Skeletal muscle cell (primary cell): ENCODE data around the gene KLHL30.
"Not testable (repeated sequence)": the region's sequence is repeated elsewhere in the genome, so short reads cannot be mapped to it uniquely, and the experiment has no call there.

Experiments
- DNase-seq: peaks from one replicate; pipeline ENCODE4 v3.0.0-alpha.2; 2010; ENCODE audit warnings: low read depth
- H3K4me3 ChIP-seq: 2 replicates; pipeline ENCODE4 v1.5.1; 2011; ENCODE audit warnings: low read depth, mild to moderate bottlenecking, control low read depth, low read length, moderate library complexity

Gene KLHL30

GRCh38 chr2:238101891-238102841 is 36.3 kb upstream of the KLHL30 start:
- DNase-seq = no peak
- H3K4me3 ChIP-seq = no peak overlapping the region

- no peak overlapping the region for H3K4me3 ChIP-seq
- DNase-seq = no peak
Observed at GRCh38 chr2:238102865-238103264, 35.6 kb upstream of the KLHL30 start.

GRCh38 chr2:238103465-238104225 is 34.8 kb upstream of the KLHL30 start:
- no peak overlapping the region for H3K4me3 ChIP-seq
- no peak for DNase-seq

GRCh38 chr2:238104226-238104690 is 34.2 kb upstream of the KLHL30 start:
- no peak for DNase-seq

GRCh38 chr2:238104691-238105371 is 33.6 kb upstream of the KLHL30 start:
- DNase-seq = no peak
- no peak overlapping the region for H3K4me3 ChIP-seq

More at GRCh38 chr2:238104226-238104690, 34.2 kb upstream of the KLHL30 start:
- H3K4me3 ChIP-seq = no peak overlapping the region

- DNase-seq = no peak
- no peak overlapping the region for H3K4me3 ChIP-seq
Observed at GRCh38 chr2:238105506-238106338, 32.7 kb upstream of the KLHL30 start.

- no peak for DNase-seq
- H3K4me3 ChIP-seq = no peak overlapping the region
Observed at GRCh38 chr2:238106339-238106697, 32.1 kb upstream of the KLHL30 start.

GRCh38 chr2:238106698-238107524 is 31.6 kb upstream of the KLHL30 start:
- no peak for DNase-seq
- no peak overlapping the region for H3K4me3 ChIP-seq

- H3K4me3 ChIP-seq = no peak overlapping the region
- no peak for DNase-seq
Observed at GRCh38 chr2:238107525-238108422, 30.7 kb upstream of the KLHL30 start.

- no peak for DNase-seq
- no peak overlapping the region for H3K4me3 ChIP-seq
Observed at GRCh38 chr2:238108423-238109183, 29.9 kb upstream of the KLHL30 start.

- DNase-seq = no peak
- H3K4me3 ChIP-seq = no peak overlapping the region
Observed at GRCh38 chr2:238113611-238114010, 24.9 kb upstream of the KLHL30 start.

- H3K4me3 ChIP-seq = no peak overlapping the region
- no peak for DNase-seq
Observed at GRCh38 chr2:238114331-238114841, 24.1 kb upstream of the KLHL30 start.

GRCh38 chr2:238114851-238115660 is 23.4 kb upstream of the KLHL30 start:
- DNase-seq = no peak

GRCh38 chr2:238115709-238116108 is 22.8 kb upstream of the KLHL30 start:
- H3K4me3 ChIP-seq, DNase-seq: not testable (repeated sequence)

More at GRCh38 chr2:238114851-238115660, 23.4 kb upstream of the KLHL30 start:
- H3K4me3 ChIP-seq = no peak overlapping the region
